Germinal center (tissue), 1 donor: ENCODE measurements around the gene RHCG.
"Not testable (repeated sequence)": the region's sequence is repeated elsewhere in the genome, so short reads cannot be mapped to it uniquely, and the experiment has no call there.

Source experiments
- DNase-seq: peaks from one replicate; pipeline ENCODE4 v3.0.0; 2012; ENCODE audit warnings: mixed read lengths, low spot score

RHCG gene

DNA sequence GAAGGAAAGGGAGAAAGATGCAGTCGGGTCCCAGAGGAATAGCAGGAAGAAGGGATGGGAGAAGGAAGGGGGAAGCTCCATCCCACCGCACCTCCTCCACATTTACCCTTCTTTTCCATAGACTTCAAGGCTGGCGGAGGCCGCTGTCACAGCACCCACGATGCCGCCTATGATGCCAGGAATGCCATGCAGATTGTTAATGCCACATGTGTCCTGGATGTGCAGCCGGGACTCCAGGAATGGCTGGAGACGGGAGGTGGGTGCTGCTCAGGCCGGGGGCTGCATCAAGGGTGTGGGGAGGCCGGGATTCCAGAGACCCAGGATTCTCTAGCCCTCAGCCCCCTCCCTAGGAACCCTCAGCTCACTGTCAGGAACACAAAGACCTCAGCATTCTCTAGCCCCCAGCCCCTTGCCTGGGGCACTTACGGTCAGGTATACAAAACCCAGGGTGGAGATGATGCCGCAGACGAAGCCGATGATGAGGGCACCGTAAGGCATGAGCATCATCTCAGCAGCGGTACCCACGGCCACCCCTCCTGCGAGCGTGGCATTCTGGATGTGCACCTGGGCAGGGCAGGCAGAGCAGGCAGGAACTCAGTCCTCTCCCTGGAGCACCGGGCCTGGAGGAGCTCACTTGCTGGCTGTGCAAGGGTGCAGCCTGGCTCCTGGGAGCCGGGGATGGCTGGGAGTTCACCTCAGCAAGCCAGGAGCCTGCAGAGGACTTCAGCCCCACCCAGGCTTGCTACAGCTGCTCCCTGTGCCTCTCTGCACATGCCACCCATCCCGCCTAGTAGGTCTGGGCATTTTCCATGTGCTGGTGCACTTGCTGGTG is 18.8 kb downstream of the RHCG start:
- DNase-seq = no peak

DNA sequence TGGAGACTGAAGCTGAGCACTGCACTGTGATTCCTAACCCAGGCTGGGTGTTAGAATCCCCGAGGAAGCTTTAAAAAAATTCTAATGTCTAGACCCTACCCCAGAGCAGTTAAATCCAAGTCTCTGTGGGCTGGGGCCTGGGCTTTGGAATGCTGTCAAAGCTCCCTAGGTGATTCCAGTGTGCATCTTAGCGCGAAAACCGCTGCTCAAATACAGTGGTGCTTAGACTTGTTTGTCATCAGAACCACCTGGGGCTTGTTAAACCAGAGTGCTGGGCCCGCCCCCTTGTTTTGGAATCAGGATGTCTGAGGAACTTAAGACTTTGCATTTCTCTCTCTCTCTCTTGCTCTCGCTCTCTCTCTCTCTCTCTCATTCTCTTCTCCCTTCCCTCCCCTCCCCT is 20.7 kb downstream of the RHCG start:
- DNase-seq = no peak

DNA sequence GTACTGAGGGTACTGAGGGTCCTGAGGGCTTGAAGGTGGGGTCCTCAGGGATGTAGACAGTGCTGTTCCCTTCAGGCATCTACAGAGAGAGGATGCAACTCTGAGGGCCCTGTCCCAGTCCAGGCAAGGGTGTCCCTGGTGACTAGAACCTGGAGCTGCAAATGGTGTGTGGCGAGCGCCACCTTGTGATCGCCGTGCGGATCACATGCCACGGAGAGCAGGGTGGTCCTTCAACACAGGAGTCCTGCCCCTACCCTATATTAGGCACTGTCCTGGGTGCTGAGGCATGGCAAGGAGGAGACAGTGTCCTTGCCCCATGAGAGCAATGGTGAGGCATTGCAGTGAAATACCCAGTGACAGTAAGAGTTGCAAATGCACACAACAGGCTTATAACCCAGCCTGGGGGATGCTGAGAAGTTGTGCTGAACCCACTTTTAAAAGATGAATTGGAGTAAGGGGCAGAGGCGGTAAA is 23.6 kb downstream of the RHCG start:
- peak; percentile 77 for DNase-seq

DNA sequence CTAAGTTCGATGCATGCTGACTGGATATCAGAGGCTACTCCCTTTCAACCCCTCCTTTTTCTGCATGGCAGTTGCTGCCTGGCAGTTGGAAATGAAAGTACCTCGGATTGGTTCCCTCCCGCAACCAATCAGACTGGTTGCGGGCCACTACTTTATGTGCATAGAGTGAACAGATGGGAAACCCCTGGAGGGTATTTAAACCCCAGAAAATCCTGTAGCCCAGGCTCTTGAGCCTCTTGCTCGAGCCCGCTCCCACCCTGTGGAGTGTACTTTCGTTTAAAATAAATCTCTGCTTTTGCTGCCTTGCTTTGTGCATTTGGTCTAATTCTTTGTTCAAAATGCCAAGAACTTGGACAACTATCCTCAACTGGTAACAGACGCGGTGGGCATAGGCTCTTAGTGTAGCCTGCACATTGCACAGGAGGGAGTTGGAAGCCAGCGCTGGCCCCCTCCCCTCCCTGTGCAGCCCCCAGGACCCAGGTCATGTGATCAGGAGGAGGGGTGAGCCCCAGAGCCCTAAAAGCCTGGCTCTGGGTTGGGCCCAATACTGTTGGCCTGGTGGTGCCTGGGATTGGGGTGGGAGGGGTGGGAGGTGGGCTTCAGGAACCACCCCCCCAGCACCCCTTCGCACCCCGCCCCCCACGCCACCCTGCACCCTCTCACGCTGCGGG is 26.8 kb downstream of the RHCG start:
- DNase-seq = no peak

DNA sequence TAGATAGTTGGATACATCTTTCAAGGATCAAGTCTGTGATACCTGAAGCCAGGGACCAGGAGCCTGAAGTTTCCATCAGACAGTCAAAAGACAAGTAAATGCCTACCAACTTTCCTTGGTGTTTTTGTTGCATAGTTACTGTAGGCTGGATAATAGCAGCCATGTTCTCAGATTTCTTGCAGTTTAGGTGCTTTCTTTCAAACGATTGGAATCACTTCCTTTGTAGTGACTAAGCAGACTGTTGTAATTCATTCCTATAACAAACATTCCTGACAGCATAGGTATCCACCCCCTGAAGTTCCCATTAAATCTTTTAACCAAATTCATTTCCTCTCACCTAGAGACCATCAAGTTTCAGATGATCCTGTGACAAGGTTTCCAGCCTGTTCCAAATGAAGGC is 27.6 kb downstream of the RHCG start:
- not testable (repeated sequence) for DNase-seq

DNA sequence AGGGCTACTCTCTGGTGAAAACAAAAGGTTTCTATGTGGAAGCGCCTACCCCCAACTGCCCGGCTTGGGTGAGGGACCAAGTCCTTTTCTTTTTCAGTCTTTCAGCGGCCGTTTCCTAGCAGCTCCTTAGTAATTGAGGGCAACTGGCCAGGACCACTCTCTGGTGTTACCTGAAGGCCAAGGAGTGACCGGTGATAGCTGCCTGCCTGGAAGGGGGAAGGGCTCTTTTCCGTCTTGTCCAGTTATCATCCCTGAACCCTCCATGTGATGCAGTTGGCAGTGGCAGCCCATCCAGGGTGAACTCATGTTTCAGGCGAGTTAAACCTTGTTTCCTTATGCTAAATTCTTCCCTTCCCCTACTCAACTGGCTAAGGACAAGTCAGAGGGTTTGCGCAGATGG is 33.3 kb downstream of the RHCG start:
- DNase-seq = no peak

DNA sequence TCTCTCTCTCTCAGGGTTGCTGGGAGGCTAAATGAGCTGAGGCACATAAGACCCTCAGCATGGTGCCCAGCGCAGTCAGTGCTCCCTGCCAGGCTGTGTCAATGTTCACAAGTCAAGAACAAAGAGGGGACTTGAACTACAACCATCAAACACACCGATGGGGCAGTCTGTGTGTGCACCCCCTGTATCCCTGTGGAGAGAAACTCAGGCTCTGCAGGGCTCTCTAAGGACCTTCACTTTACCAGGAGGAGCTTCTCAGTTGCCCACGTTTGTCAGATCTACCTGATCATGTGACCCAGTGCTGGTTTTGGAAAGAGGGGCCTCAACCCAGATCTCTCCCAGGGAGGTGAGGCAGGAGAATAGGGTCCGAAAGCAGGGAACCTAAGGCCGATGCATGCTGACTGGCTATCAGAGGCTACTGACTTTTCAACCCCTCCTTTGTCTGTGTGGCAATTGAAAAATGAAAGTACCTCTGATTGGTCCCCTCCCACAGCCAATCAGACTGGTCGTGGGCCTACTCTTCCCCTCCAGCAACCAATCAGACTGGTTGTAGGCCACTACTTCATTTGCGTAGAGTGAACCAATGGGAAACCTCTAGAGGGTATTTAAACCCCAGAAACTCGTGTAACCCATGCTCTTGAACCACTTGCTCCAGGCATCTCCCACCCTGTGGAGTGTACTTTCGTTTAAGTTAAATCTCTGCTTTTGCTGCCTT is 34.0 kb downstream of the RHCG start:
- DNase-seq = no peak

DNA sequence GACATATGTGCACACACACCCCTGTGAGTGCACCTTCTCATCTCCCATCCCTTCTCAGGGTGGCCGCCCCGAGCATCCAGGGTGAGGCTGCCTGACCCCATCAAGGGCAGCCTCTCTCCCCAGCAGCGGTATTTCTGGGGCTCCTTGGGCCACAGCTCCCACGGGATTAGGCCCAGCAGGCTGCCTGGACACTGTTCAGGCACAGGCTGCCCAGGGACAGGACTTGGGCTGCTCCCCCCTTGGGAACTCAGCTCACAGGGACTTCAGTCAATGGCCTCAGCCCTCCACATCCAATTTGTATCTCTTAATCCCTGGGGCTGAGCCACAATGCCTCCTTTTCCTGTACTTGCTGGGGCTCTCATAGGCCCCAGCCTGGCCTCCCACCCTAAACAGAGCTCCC is 35.0 kb downstream of the RHCG start:
- no peak for DNase-seq

DNA sequence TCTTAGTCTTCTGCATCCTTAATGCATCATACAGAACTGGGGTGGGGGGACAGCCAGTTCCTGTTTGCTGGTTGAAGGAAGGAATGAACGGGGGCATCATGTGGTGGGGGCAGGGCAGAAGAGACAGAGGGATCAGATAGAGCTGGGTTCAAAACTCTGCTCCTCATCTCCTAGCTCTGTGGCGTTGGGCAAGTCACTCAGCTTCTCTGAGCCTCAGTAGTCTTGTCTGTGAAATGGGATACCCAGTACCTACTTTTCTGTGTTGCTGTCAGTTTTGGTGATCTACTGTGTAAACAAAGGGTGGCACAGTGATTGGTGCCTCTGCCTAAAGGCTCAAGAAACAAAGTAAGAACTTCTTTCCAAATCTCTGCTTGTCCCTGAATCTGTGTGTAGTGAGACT is 36.3 kb downstream of the RHCG start:
- no peak for DNase-seq

DNA sequence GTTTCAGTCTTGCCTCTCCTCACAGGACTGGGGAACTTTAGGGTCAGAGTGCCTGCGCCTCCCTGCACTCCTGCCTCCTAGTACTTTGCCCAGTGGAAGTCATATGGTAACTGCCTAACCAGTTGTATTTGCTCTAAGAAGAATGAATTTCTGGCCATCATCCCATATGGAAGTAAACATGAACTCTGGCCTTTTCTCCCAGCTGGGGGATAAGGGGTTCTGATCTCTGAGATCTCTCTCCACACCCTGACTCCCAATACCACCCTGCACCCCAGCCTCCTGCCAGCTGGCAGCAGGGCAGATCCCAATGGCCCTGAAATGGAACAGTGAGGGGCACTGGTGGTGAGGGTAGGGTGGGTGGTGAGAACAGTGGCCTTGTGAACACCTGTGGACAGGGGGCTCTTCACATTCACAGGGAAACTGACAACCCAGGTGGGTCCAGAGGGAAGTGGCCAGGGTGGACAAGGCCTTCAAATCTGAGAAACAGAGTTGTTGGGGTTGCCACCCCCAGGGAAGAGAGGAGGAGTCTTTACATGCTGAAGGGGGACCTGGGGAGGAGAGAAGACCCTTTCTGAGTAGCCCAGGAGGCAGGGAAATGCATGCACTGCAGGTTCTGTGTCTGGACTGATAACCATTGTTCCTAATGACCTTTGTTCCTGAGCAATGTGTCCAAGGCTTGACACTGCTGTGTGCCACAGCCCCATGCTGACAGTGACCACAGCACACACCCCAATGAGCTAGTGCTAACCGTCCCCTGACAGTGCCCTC is 36.9 kb downstream of the RHCG start:
- no peak for DNase-seq

DNA sequence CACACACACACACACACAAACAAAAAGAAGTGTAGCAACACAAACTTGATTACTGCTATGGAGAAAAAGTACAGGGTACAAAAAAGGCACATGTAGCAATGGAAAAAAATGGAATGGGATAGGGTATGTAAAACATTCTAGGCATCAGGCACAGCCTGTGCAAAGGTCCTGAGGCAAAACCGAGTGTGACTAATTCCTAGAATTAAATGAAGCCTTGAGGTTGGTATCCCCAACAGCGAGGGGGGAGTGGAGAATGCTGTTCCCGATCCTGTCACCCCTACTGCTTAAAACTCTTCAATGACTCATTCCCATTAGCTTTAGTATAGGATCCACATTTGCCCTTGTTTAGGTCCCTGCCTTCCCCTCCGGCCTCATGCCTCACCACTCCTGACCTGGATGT is 37.9 kb downstream of the RHCG start:
- DNase-seq = no peak

DNA sequence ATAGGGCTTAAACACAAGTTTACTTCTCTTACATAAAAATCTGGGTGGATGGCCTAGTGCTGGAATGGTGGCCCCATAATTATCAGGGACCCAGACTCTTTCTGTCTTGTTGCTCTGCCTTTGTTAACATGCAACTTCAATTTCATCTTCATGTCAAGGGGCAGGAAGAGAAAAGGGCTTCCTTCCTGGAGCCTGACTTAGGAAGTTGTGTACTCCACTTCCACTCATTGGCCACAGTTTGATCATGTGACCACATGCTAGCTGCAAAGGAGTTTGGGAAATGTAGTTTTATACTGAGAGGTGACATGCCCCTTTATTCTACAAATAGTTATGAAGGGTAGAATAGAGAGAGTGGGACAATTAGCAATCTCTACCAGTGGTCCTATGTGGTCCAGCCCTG is 39.3 kb downstream of the RHCG start:
- DNase-seq = peak; percentile 54

DNA sequence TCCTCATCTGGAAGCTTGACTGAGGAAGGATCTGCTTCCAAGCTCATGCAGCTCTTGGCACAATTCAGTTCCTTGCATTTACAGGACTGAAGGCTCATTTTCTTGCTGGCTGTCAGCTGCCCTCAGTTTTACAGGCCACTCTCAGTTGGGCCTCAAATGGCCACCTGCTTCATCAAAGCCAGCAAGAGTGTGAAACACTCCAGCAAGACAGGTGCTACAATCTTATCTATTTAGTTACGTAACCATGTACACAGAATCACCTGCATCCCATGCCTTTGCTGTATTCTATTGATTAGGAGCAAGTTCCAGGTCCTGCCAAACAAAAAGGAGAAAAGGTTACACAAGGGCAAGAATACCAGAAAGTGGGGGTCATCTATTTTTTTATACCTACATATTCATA is 40.8 kb downstream of the RHCG start:
- DNase-seq = no peak

DNA sequence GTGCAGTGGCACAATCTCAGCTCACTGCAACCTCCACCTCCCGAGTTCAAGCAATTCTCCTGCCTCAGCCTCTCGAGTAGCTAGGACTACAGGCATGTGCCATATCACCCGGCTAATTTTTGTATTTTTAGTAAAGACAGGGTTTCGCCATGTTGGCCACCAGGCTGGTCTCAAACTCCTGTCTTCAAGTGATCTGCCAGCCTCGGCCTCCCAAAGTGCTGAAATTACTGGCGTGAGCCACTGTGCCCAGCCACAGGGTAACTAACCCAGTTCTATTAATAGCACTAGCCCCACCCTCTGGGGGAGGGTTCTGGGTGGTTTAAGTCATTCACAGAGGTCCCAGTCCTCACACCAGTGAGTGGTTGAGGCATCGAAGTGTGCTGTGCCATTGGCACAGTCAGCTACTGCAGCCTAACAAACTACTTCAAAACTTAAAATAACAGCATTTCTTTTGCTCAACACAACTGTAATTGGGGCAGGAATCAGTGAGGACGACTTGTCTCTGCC is 44.0 kb downstream of the RHCG start:
- DNase-seq = no peak

DNA sequence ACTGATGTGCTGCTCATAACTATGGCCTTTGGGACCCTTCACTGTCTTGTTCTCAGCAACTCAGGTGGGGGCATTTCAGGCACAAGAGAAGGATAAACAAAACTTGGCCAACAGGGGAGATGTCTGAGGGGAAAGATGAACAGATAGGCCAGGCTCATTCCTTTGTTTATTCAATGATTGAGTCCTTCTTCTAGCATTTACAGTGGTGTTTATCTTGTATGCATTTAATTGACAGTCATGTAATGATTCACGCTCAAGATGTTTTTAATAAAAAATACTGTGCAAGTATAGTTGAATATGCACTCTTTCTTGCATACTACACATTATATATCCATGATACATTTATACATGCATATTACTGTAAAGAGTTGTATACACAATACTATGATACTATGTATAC is 44.5 kb downstream of the RHCG start:
- no peak for DNase-seq

DNA sequence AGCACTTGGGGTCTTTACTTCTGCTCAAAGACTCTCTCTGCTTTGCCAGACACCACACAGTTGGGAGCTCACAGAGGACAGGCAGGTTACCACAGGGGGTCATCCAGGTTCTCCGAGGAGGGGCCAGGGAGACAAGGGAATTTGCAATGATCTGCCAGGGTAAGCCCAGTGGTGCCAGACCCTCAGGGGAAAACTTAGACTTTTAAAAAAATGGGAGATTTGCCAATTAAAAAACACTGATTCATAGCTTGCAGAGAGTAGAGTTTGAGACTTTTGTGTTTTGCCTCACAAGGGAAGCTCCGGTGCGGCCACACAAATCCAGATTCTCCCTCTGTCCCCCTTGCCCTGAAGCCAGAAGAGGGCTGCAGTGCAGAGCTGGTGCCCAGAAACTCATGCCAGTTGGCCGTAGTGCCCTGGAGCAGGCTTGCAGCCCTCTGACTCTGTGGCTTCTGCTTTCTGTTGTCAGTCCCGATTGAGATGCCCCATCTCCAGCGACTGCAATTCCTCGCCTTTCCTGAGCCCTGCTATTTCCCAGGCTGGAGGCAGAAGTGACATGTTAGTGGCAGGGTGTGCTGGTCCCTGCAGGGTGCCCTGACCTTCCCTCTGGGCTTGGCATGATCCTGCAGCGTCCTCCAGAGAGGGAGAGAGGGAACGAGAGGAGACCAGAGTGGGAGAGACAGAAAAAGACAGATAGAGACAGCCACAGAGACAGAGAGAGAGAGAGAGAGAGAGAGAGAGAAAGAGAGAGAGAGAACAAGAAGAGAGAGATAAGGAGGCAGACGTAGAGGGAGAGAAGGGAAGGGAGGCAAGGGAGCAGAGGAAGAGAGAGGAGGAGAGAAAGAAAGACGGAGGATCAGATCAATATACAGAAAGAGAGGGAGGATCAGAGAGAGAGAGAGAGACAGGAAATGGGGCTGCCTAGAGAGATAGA is 46.0 kb downstream of the RHCG start:
- DNase-seq = no peak

DNA sequence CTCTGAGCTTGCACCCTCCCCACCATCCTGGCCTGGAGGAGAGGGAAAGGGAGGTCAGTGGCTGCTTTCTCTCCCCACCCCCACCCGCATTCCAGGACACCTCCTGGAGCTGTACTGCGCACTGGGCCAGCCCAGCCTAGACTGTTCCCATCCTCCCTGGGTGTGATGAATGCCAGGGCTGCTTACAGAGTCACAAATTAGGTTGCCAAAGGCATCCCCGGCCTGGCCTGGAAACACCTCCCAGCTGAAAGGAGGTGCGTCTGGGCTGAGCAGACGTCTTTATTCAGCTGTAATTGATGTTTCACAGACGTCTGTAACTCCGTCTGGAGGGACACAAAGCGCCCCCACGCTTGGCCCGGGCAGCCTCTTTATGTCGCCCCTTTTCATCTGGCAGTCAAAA is 47.6 kb downstream of the RHCG start:
- no peak for DNase-seq

DNA sequence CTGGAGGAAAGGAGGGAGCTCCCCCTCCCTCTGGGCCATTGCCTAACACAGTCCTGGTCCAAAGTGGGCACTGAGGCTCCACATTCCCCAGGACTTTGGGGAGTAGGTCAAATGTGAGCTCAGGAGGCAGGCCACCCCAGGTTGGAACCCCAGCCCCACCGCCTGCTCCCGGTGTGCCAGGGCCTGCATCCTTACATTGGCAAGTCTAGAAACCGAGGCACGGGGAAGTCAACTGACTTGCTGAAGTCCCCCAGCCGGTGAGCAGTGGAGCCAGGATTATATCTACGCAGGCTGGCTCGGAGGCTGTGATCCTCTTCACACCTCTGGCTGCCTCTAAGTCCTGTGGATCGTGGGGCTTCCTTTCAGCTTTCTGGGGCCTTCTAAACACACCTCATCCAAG is 48.7 kb downstream of the RHCG start:
- DNase-seq = no peak

DNA sequence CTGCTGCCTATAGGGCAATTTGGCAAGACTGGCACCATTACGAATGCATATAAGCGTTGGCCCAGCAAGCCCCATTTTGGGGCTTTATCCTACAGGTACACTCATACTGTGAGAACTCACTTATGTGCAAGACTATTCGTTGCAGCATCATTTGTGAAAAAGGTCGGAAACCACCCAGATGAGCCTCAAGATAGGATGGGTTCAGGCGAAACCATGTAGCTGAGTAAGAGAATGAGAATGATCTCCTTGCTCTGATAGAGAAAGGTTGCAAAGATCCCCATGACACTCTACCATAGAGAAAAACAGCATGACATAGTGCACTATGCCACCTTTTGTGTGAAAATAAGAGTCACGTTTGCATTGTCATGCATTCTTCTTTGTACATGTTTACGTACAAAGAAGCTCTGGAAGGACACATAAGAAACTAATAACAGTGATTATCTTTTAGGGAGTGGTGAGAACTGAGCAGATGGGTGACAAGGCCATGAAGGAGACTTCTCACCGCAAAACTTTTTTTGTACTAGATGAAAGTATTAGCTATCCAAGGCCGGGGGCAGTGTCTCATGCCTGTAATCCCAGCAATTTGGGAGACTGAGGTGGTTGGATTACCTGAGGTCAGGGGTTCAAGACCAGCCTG is 50.0 kb downstream of the RHCG start:
- no peak for DNase-seq

DNA sequence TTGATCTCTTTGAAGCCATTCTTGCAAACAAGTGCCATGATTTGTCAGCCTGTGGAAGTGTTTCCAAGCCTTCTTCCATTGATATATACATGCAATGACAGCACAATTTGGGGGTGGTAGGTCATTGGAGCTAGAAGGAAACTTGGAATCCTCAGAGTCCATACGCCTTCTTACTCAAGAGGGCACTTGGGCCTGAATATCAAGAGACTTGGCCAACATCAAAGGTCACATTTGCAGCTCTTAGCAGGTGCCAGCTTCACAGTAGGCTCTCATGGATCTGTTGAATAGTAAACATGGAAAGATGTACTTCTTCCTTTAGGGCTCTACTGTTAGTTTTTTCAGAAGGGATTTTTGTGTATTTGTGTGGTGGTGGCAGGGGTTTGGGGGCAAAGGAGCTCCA is 50.9 kb downstream of the RHCG start:
- DNase-seq = no peak
